Measurements from ENCODE around the gene MRAS. TPM values are rescaled to one million over a fixed set of nuclear protein-coding genes. Genes with fewer than 3 reads are reported as not detected.

The MRAS gene
- total and polyA plus RNA-seq, 2 of the 13 experiments (the other 11 are each of a cell fraction or from before 2014, with no cell fraction given): 8.8 to 36.2 TPM

DNA sequence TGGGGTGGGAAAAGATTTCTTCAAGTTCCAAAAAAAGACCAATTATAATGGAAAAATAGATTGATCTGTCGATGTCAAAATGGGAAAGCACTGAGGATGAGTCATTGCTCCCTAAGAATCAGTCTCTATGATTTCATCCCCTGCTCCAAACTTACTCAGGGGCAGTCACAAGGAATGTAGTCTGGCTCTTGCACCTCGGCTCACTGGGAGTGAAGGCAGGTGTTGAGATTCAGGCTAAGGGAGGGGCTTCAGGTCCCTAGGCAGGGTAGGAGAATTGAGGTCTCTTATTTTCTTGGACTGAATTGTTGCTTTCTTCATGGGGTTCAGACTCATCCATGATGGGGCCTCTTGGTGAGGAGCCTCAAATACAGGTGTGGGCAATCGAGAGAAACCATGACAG is 100.3 kb downstream of the MRAS start:
- no peaks in the 10 kb centered on the region for H3K79me2 ChIP-seq (ENCODE audit: insufficient read depth, low read length)
- in situ Hi-C loops (cut with HindIII; ENCODE audit: extremely low pct_ligation_motif_present, low pct_unique_long_range_greater_than_20kb): no loop called here
- intact Hi-C loops (cut with micrococcal nuclease; ENCODE audit: unreplicated experiment): no loop called here
- H3K9ac ChIP-seq (ENCODE audit: insufficient read depth, low read depth, low read length): no peak overlapping the region
- H3K4me1 ChIP-seq (ENCODE audit: insufficient read depth, low read length): no peaks in the 10 kb centered on the region
- FAIRE-seq: no peak
- H3K36me3 ChIP-seq (replicated peaks in 1 of 2; ENCODE audit: control insufficient read depth in 1 of 2, insufficient read depth in 2 of 2, low read length in 2 of 2): no peaks in the 10 kb centered on the region; a peak in 1 of 5 replicates
- BruUV-seq (replicated peaks): no TSS peak
- H2AFZ ChIP-seq (ENCODE audit: low read length): no peak overlapping the region
- no peak overlapping the region for H3K4me2 ChIP-seq (ENCODE audit: low read depth, low read length)
- ATAC-seq: no peak
- 91% methylated on average over 3 of the region's 3 CpGs for WGBS (ENCODE audit: low lambda C conversion rate)
- H3K27ac ChIP-seq (ENCODE audit: extremely low read length, insufficient read depth, low read length): no peak overlapping the region
- H4K20me1 ChIP-seq (ENCODE audit: insufficient read depth, low read length): no peaks in the 10 kb centered on the region
- no peaks in the 10 kb centered on the region for H3K9me3 ChIP-seq (ENCODE audit: low read length)
- H3K27me3 ChIP-seq (ENCODE audit: control insufficient read depth in 1 of 2, insufficient read depth in 2 of 2, low read length in 2 of 2): no peaks in the 10 kb centered on the region
- POLR2A ChIA-PET: no interaction called here
- CTCF ChIA-PET (ENCODE audit: low intra/inter-chr PET ratio, low total read pairs): no interaction called here
- TF ChIP-seq ZNF530 (CRISPR knock-in tag; IDR thresholded peaks at IDR 0.05; ENCODE audit: low read depth) (no peak), ZHX1 (CRISPR knock-in tag; IDR thresholded peaks at IDR 0.05; ENCODE audit: low read depth) (no peak), ZNF547 (CRISPR knock-in tag; IDR thresholded peaks at IDR 0.05) (no peak), MBNL3 (CRISPR knock-in tag; conservative IDR thresholded peaks at IDR 0.05) (no peak), GRHL1 (CRISPR knock-in tag; conservative IDR thresholded peaks at IDR 0.05) (no peak), ZNF367 (CRISPR knock-in tag; IDR thresholded peaks at IDR 0.05; ENCODE audit: borderline replicate concordance) (no peak), RFXANK (CRISPR knock-in tag; IDR thresholded peaks at IDR 0.05) (no peak), ZFP62 (CRISPR knock-in tag; IDR thresholded peaks at IDR 0.05) (no peak), ETS1 (CRISPR knock-in tag; IDR thresholded peaks at IDR 0.05) (no peak)
- H3K4me3 ChIP-seq (replicated peaks in 1 of 3; ENCODE audit: insufficient read depth in 1 of 3, low read depth in 2 of 3, low read length in 3 of 3): no peak overlapping the region
- no peak for DNase-seq (ENCODE audit: low spot score)
